Mesenchymal stem cell (in vitro differentiated cells and primary cell): Measurements from ENCODE around the gene MRPS34.

ENCODE experiments used
- DNase-seq: peaks from one replicate; pipeline ENCODE4 v3.0.0-alpha.2; 2013
- H2AFZ ChIP-seq: one replicate; pipeline ENCODE4 v1.6.1; 2013; ENCODE audit warnings: low read depth, mild to moderate bottlenecking, control low read depth, inconsistent platforms, low read length, moderate library complexity
- H2AK5ac ChIP-seq: 2 replicates; pipeline ENCODE4 v1.6.1; 2013; ENCODE audit warnings: low read length, moderate library complexity, mild to moderate bottlenecking, inconsistent platforms; ENCODE audit not compliant: severe bottlenecking
- H2BK120ac ChIP-seq: one replicate; pipeline ENCODE4 v1.6.1; 2013; ENCODE audit warnings: low read depth, mild to moderate bottlenecking, inconsistent platforms, low read length, moderate library complexity
- H2BK12ac ChIP-seq, 2 experiments: one replicate each; pipeline ENCODE4 v1.6.1; 2013; ENCODE audit warnings: inconsistent platforms in 2 of 2, low read length in 2 of 2, mild to moderate bottlenecking in 2 of 2, moderate library complexity in 2 of 2, control low read depth in 1 of 2
- H2BK15ac ChIP-seq: one replicate; pipeline ENCODE4 v1.6.1; 2013; ENCODE audit warnings: mild to moderate bottlenecking, low read depth, inconsistent platforms; ENCODE audit not compliant: poor library complexity, severe bottlenecking
- H2BK5ac ChIP-seq: 2 replicates; pipeline ENCODE4 v1.6.1; 2013; ENCODE audit warnings: low read depth, mild to moderate bottlenecking, low read length, control low read depth, inconsistent platforms; ENCODE audit not compliant: poor library complexity, severe bottlenecking
- H3K14ac ChIP-seq, 2 experiments: one replicate each; pipeline ENCODE4 v1.6.1; 2013; ENCODE audit warnings: inconsistent platforms in 2 of 2, low read length in 2 of 2, control low read depth in 1 of 2, mild to moderate bottlenecking in 1 of 2, moderate library complexity in 1 of 2
- H3K18ac ChIP-seq, 2 experiments: one replicate each; pipeline ENCODE4 v1.6.1; 2013; ENCODE audit warnings: inconsistent platforms in 2 of 2, low read length in 2 of 2, control low read depth in 1 of 2, low read depth in 1 of 2, mild to moderate bottlenecking in 1 of 2
- H3K23ac ChIP-seq, 2 experiments: one replicate each; pipeline ENCODE4 v1.6.1; 2013; ENCODE audit warnings: inconsistent platforms in 2 of 2, low read length in 2 of 2, mild to moderate bottlenecking in 2 of 2, moderate library complexity in 2 of 2, control low read depth in 1 of 2
- H3K27ac ChIP-seq: 2 replicates; pipeline ENCODE4 v1.5.1; 2013; ENCODE audit warnings: mild to moderate bottlenecking, moderate library complexity, low read length, control low read depth, inconsistent platforms; ENCODE audit not compliant: poor library complexity, severe bottlenecking
- H3K27me3 ChIP-seq, 2 experiments: 2 replicates each; pipeline versions ENCODE4 v1.6.1 to v1.7.0; 2013; ENCODE audit warnings: low read length in 2 of 2, mild to moderate bottlenecking in 2 of 2, moderate library complexity in 2 of 2, control low read depth in 1 of 2, inconsistent platforms in 1 of 2; ENCODE audit not compliant: control insufficient read depth in 1 of 2, insufficient read depth in 1 of 2
- H3K36me3 ChIP-seq, 2 experiments: 2 replicates each; pipeline versions ENCODE4 v1.6.1 to v1.7.0; 2013; ENCODE audit warnings: low read length in 2 of 2, control low read depth in 1 of 2, inconsistent platforms in 1 of 2, low read depth in 1 of 2, mild to moderate bottlenecking in 1 of 2; ENCODE audit not compliant: insufficient read depth in 2 of 2, control insufficient read depth in 1 of 2
- H3K4ac ChIP-seq, 2 experiments: one replicate each; pipeline ENCODE4 v1.6.1; 2013; ENCODE audit warnings: inconsistent platforms in 2 of 2, low read length in 2 of 2, mild to moderate bottlenecking in 2 of 2, moderate library complexity in 2 of 2, control low read depth in 1 of 2, low read depth in 1 of 2
- H3K4me1 ChIP-seq: 2 replicates; pipeline ENCODE4 v1.6.1; 2013; ENCODE audit warnings: low read depth, low read length, control low read depth; ENCODE audit not compliant: control insufficient read depth, insufficient read depth
- H3K4me2 ChIP-seq: 2 replicates; pipeline ENCODE4 v1.6.1; 2013; ENCODE audit warnings: low read length, mild to moderate bottlenecking, inconsistent platforms; ENCODE audit not compliant: poor library complexity, severe bottlenecking
- H3K4me3 ChIP-seq, 2 experiments: 2 replicates each; pipeline versions ENCODE4 v1.5.1 to v1.7.0; 2013; ENCODE audit warnings: low read length in 2 of 2, mild to moderate bottlenecking in 2 of 2, control low read depth in 1 of 2, low read depth in 1 of 2; ENCODE audit not compliant: insufficient read depth in 1 of 2
- H3K79me1 ChIP-seq: replicated peaks from 2 replicates; pipeline ENCODE4 v1.6.1; 2013; ENCODE audit warnings: mild to moderate bottlenecking, control low read depth, low read length, inconsistent platforms; ENCODE audit not compliant: poor library complexity, severe bottlenecking
- H3K9ac ChIP-seq: 2 replicates; pipeline ENCODE4 v1.7.0; 2013; ENCODE audit warnings: mild to moderate bottlenecking, low read length, moderate library complexity
- H3K9me3 ChIP-seq: 2 replicates; pipeline ENCODE4 v1.7.0; 2013; ENCODE audit warnings: mild to moderate bottlenecking, low read length; ENCODE audit not compliant: control insufficient read depth
- H4K8ac ChIP-seq: one replicate; pipeline ENCODE4 v1.6.1; 2013; ENCODE audit warnings: inconsistent platforms, mild to moderate bottlenecking, low read length, moderate library complexity
- H4K91ac ChIP-seq: one replicate; pipeline ENCODE4 v1.6.1; 2013; ENCODE audit warnings: mild to moderate bottlenecking, low read length, inconsistent platforms
- WGBS: methylation state at CpG from one replicate; pipeline ENCODE4 v1.1.7; 2013; ENCODE audit warnings: mixed read lengths; 5-methylcytosine and 5-hydroxymethylcytosine counted together

Gene MRPS34

GRCh38 chr16:1731603-1732002 lies 41.3 kb downstream of the MRPS34 start:
- Histone ChIP-seq H3K36me3 (peaks cover 74 to 88% of the 10 kb centered on the region in 2 experiments), H3K27ac (no peak overlapping the region), H4K91ac (no peak overlapping the region), H3K14ac (no peak overlapping the region), H3K18ac (no peak overlapping the region), H3K9ac (no peak overlapping the region), H3K23ac (no peak overlapping the region), H3K4me3 (no peak overlapping the region), H2AFZ (no peak overlapping the region), H3K4me2 (no peak overlapping the region), H2BK120ac (no peak overlapping the region), H3K4me1 (peaks cover 1% of the 10 kb centered on the region), H2BK15ac (no peak overlapping the region), H3K9me3 (no peaks in the 10 kb centered on the region), H3K27me3 (no peaks in the 10 kb centered on the region), H4K8ac (no peak overlapping the region), H3K79me1 (peaks cover 55% of the 10 kb centered on the region), H2BK5ac (no peak overlapping the region), H3K4ac (no peak overlapping the region), H2AK5ac (no peak overlapping the region), H2BK12ac (no peak overlapping the region)
- no peak for DNase-seq
- WGBS, result 79% methylated on average over 7 of the region's 7 CpGs

GRCh38 chr16:1731073-1731472 lies 41.9 kb downstream of the MRPS34 start:
- no peak overlapping the region for H3K4ac ChIP-seq
- H3K27me3 ChIP-seq, result no peaks in the 10 kb centered on the region
- no peak overlapping the region for H2AFZ ChIP-seq
- no peak overlapping the region for H3K14ac ChIP-seq
- DNase-seq, result no peak
- H3K18ac ChIP-seq, result no peak overlapping the region
- no peak overlapping the region for H4K91ac ChIP-seq
- over 99% methylated on average over 5 of the region's 7 CpGs for WGBS
- H3K9ac ChIP-seq, result no peak overlapping the region
- H3K4me1 ChIP-seq, result peaks cover 1% of the 10 kb centered on the region
- H3K4me3 ChIP-seq, result no peak overlapping the region
- H3K36me3 ChIP-seq, result peaks cover 79 to 90% of the 10 kb centered on the region in 2 experiments
- no peak overlapping the region for H2BK5ac ChIP-seq
- H3K9me3 ChIP-seq, result no peaks in the 10 kb centered on the region
- no peak overlapping the region for H2AK5ac ChIP-seq
- H2BK15ac ChIP-seq, result no peak overlapping the region
- H2BK120ac ChIP-seq, result no peak overlapping the region
- no peak overlapping the region for H3K23ac ChIP-seq
- no peak overlapping the region for H3K27ac ChIP-seq
- H3K4me2 ChIP-seq, result no peak overlapping the region
- peaks cover 58% of the 10 kb centered on the region for H3K79me1 ChIP-seq
- no peak overlapping the region for H2BK12ac ChIP-seq
- H4K8ac ChIP-seq, result no peak overlapping the region

- H3K4me1 ChIP-seq, result peaks cover 1% of the 10 kb centered on the region
- H3K4me3 ChIP-seq, result no peak overlapping the region
- no peak overlapping the region for H2BK120ac ChIP-seq
- DNase-seq, result no peak
- H2AFZ ChIP-seq, result no peak overlapping the region
- no peak overlapping the region for H3K9ac ChIP-seq
- no peak overlapping the region for H4K8ac ChIP-seq
- no peak overlapping the region for H4K91ac ChIP-seq
- H2AK5ac ChIP-seq, result no peak overlapping the region
- no peak overlapping the region for H3K23ac ChIP-seq
- no peaks in the 10 kb centered on the region for H3K9me3 ChIP-seq
- no peak overlapping the region for H2BK5ac ChIP-seq
- peaks cover 74 to 83% of the 10 kb centered on the region in 2 experiments for H3K36me3 ChIP-seq
- no peak overlapping the region for H3K27ac ChIP-seq
- H3K27me3 ChIP-seq, result no peaks in the 10 kb centered on the region
- H2BK12ac ChIP-seq, result no peak overlapping the region
- no peak overlapping the region for H3K4ac ChIP-seq
- no peak overlapping the region for H2BK15ac ChIP-seq
- 96% methylated on average over 35 of the region's 35 CpGs for WGBS
- H3K18ac ChIP-seq, result no peak overlapping the region
- peaks cover 58% of the 10 kb centered on the region for H3K79me1 ChIP-seq
- H3K4me2 ChIP-seq, result no peak overlapping the region
- H3K14ac ChIP-seq, result no peak overlapping the region
Measured at GRCh38 chr16:1729445-1729844, 43.5 kb downstream of the MRPS34 start.

GRCh38 chr16:1729026-1729425 lies 43.9 kb downstream of the MRPS34 start:
- WGBS, result 96% methylated on average over 18 of the region's 18 CpGs
- Histone ChIP-seq H2AFZ (no peak overlapping the region), H3K79me1 (peaks cover 58% of the 10 kb centered on the region), H3K4me2 (no peak overlapping the region), H3K9ac (no peak overlapping the region), H3K14ac (no peak overlapping the region), H2BK15ac (no peak overlapping the region), H3K36me3 (peaks cover 70 to 83% of the 10 kb centered on the region in 2 experiments), H3K23ac (no peak overlapping the region), H2AK5ac (no peak overlapping the region), H3K4me1 (peaks cover 3% of the 10 kb centered on the region), H2BK5ac (no peak overlapping the region), H3K18ac (no peak overlapping the region), H3K27me3 (no peaks in the 10 kb centered on the region), H2BK12ac (no peak overlapping the region), H4K8ac (no peak overlapping the region), H3K9me3 (no peaks in the 10 kb centered on the region), H3K4ac (no peak overlapping the region), H3K27ac (no peak overlapping the region), H2BK120ac (no peak overlapping the region), H4K91ac (no peak overlapping the region), H3K4me3 (no peak overlapping the region)
- no peak for DNase-seq
